ENCODE data around the gene NRXN3. TPM values are rescaled to one million over a fixed set of nuclear protein-coding genes. Genes with fewer than 3 reads are reported as not detected.

The NRXN3 gene
- total and polyA plus RNA-seq, 2 donors (not counting 1 experiment from before 2014, with no cell fraction given): not detected

GRCh38 chr14:79274641-79275291 is 1104.6 kb downstream of the NRXN3 start:
- Mint-ChIP-seq H3K27ac (no peak overlapping the region), H3K4me3 (no peak overlapping the region), H3K9me3 (ENCODE audit: insufficient read depth) (no peaks in the 10 kb centered on the region), H3K4me1 (no peaks in the 10 kb centered on the region), H3K27me3 (peaks cover 21% of the 10 kb centered on the region)
- POLR2A ChIA-PET: interaction anchor here (0.6 kb wide), 1 partner anchor 16 kb away, joined by 4 read pairs; no protein-coding TSS in a partner anchor
- Histone ChIP-seq H3K9me3 (ENCODE audit: control extremely low read depth in 1 of 3, control insufficient read depth in 2 of 3, insufficient read depth in 1 of 3, low read length in 2 of 3) (peaks cover 0 to 16% (median 0%) of the 10 kb centered on the region in 3 donors), H3K9ac (ENCODE audit: low read length) (no peak overlapping the region), H4K20me1 (ENCODE audit: control insufficient read depth, insufficient read depth, low read length, poor library complexity, severe bottlenecking) (no peaks in the 10 kb centered on the region), H3K4me2 (replicated peaks; ENCODE audit: low read depth, low read length, poor library complexity, severe bottlenecking) (no peak overlapping the region), H3K4me1 (ENCODE audit: control insufficient read depth in 2 of 2, insufficient read depth in 2 of 2, low read length in 2 of 2) (no peaks in the 10 kb centered on the region), H2AFZ (ENCODE audit: insufficient read depth, low read depth, low read length, poor library complexity, severe bottlenecking) (no peak overlapping the region), H3K79me2 (ENCODE audit: control insufficient read depth, insufficient read depth, low read length) (no peaks in the 10 kb centered on the region), H3K4me3 (ENCODE audit: control extremely low read depth in 1 of 5, extremely low read depth in 1 of 5, insufficient read depth in 1 of 5, low read depth in 2 of 5, low read length in 4 of 5) (no peak overlapping the region), H3K27me3 (replicated peaks in 1 of 4; ENCODE audit: control extremely low read depth in 1 of 4, control insufficient read depth in 3 of 4, insufficient read depth in 4 of 4, low read length in 3 of 4) (peaks cover 0 to 12% (median 3%) of the 10 kb centered on the region in 4 experiments), H3K27ac (ENCODE audit: low read length in 2 of 2) (no peak overlapping the region), H3K36me3 (replicated peaks in 1 of 2; ENCODE audit: control extremely low read depth in 1 of 2, control insufficient read depth in 1 of 2, extremely low read depth in 1 of 2, insufficient read depth in 2 of 2, low read length in 1 of 2) (no peaks in the 10 kb centered on the region)
- no peak for TF ChIP-seq CTCF (IDR thresholded peaks at IDR 0.05)
- TF ChIP-seq EZH2 (IDR thresholded peaks at IDR 0.05; ENCODE audit: borderline replicate concordance, insufficient read depth, low read depth, low read length, poor library complexity, severe bottlenecking): no peak
- DNase-seq: no peak
- intact Hi-C loops (cut with micrococcal nuclease): no loop called here
- ATAC-seq (ENCODE audit: low read depth): no peak
- no CpG with 5 or more reads among the region's 2 CpGs for WGBS (ENCODE audit: insufficient coverage)
- CTCF ChIA-PET: no interaction called here

GRCh38 chr14:79275292-79275655 is 1105.1 kb downstream of the NRXN3 start:
- DNase-seq (no peak), ATAC-seq (ENCODE audit: low read depth) (no peak)
- ChIA-PET CTCF (interaction anchor here (0.5 kb wide), 1 partner anchor 1139 kb away, joined by 5 read pairs; no protein-coding TSS in a partner anchor), POLR2A (no interaction called here)
- no peak overlapping the region for H3K27ac Mint-ChIP-seq
- Histone ChIP-seq H3K9ac (ENCODE audit: low read length) (no peak overlapping the region), H3K36me3 (replicated peaks in 1 of 2; ENCODE audit: control extremely low read depth in 1 of 2, control insufficient read depth in 1 of 2, extremely low read depth in 1 of 2, insufficient read depth in 2 of 2, low read length in 1 of 2) (no peaks in the 10 kb centered on the region), H3K9me3 (ENCODE audit: control extremely low read depth in 1 of 3, control insufficient read depth in 2 of 3, insufficient read depth in 1 of 3, low read length in 2 of 3) (peaks cover 0 to 16% (median 0%) of the 10 kb centered on the region in 3 donors), H3K4me1 (ENCODE audit: control insufficient read depth in 2 of 2, insufficient read depth in 2 of 2, low read length in 2 of 2) (no peaks in the 10 kb centered on the region), H3K79me2 (ENCODE audit: control insufficient read depth, insufficient read depth, low read length) (no peaks in the 10 kb centered on the region), H2AFZ (ENCODE audit: insufficient read depth, low read depth, low read length, poor library complexity, severe bottlenecking) (no peak overlapping the region), H3K27ac (ENCODE audit: low read length in 2 of 2) (no peak overlapping the region), H3K4me3 (ENCODE audit: control extremely low read depth in 1 of 5, extremely low read depth in 1 of 5, insufficient read depth in 1 of 5, low read depth in 2 of 5, low read length in 4 of 5) (no peak overlapping the region), H4K20me1 (ENCODE audit: control insufficient read depth, insufficient read depth, low read length, poor library complexity, severe bottlenecking) (no peaks in the 10 kb centered on the region), H3K27me3 (replicated peaks in 1 of 4; ENCODE audit: control extremely low read depth in 1 of 4, control insufficient read depth in 3 of 4, insufficient read depth in 4 of 4, low read length in 3 of 4) (peaks cover 0 to 17% (median 3%) of the 10 kb centered on the region in 4 experiments), H3K4me2 (replicated peaks; ENCODE audit: low read depth, low read length, poor library complexity, severe bottlenecking) (no peak overlapping the region)
- H3K4me1 Mint-ChIP-seq: no peaks in the 10 kb centered on the region
- intact Hi-C loops (cut with micrococcal nuclease): no loop called here
- TF ChIP-seq EZH2 (IDR thresholded peaks at IDR 0.05; ENCODE audit: borderline replicate concordance, insufficient read depth, low read depth, low read length, poor library complexity, severe bottlenecking) (no peak), CTCF (IDR thresholded peaks at IDR 0.05) (no peak)
- peaks cover 26% of the 10 kb centered on the region for H3K27me3 Mint-ChIP-seq
- WGBS (ENCODE audit: insufficient coverage): 77% methylated on average over 3 of the region's 4 CpGs
- H3K4me3 Mint-ChIP-seq: no peak overlapping the region
- no peaks in the 10 kb centered on the region for H3K9me3 Mint-ChIP-seq (ENCODE audit: insufficient read depth)
